Astrocyte (in vitro differentiated cells and primary cell): Measurements from ENCODE around the gene PEX5L. TPM values are rescaled to one million over a fixed set of nuclear protein-coding genes. Genes with fewer than 3 reads are reported as not detected.

Experiments used
- DNase-seq: peaks from one replicate; pipeline ENCODE4 v3.0.0-alpha.2; 2010; ENCODE audit warnings: low read depth
- FAIRE-seq: peaks from 2 replicates; lab custom pipeline; 2011; peaks lifted over from hg19 to GRCh38; lab: Jason Lieb, UNC
- H2AFZ ChIP-seq: 2 replicates; pipeline ENCODE4 v1.6.0; 2012; ENCODE audit warnings: low read depth, low read length, inconsistent platforms
- H3K27ac ChIP-seq: 2 replicates; pipeline ENCODE4 v1.5.1; 2011; ENCODE audit warnings: low read depth, low read length, inconsistent platforms
- H3K27me3 ChIP-seq: 2 replicates; pipeline ENCODE4 v1.6.0; 2011; ENCODE audit warnings: low read length, inconsistent platforms; ENCODE audit not compliant: insufficient read depth
- H3K36me3 ChIP-seq: 2 replicates; pipeline ENCODE4 v1.5.1; 2011; ENCODE audit warnings: low read length, inconsistent platforms; ENCODE audit not compliant: insufficient read depth
- H3K4me1 ChIP-seq: 2 replicates; pipeline ENCODE4 v1.5.1; 2011; ENCODE audit warnings: low read length, inconsistent platforms; ENCODE audit not compliant: insufficient read depth
- H3K4me2 ChIP-seq: 2 replicates; pipeline ENCODE4 v1.6.0; 2012; ENCODE audit warnings: low read length, inconsistent platforms
- H3K4me3 ChIP-seq: 2 replicates; pipeline ENCODE4 v1.5.1; 2011; ENCODE audit warnings: low read depth, mild to moderate bottlenecking, low read length, inconsistent platforms; ENCODE audit not compliant: insufficient read depth
- H3K79me2 ChIP-seq: 2 replicates; pipeline ENCODE4 v1.6.0; 2012; ENCODE audit warnings: mild to moderate bottlenecking, low read length, inconsistent platforms; ENCODE audit not compliant: insufficient read depth
- H3K9ac ChIP-seq: 2 replicates; pipeline ENCODE4 v1.6.0; 2012; ENCODE audit warnings: mild to moderate bottlenecking, low read length, inconsistent platforms
- H3K9me3 ChIP-seq: 2 replicates; pipeline ENCODE4 v1.5.1; 2012; ENCODE audit warnings: low read depth, mild to moderate bottlenecking, low read length, inconsistent platforms; ENCODE audit not compliant: insufficient read depth
- H4K20me1 ChIP-seq: 2 replicates; pipeline ENCODE4 v1.6.0; 2012; ENCODE audit warnings: low read length, inconsistent platforms; ENCODE audit not compliant: insufficient read depth
- H3K27ac Mint-ChIP-seq: one replicate; pipeline ENCODE4 v1.8.0; 2021; ENCODE audit warnings: mild to moderate bottlenecking, mixed read lengths; ENCODE audit not compliant: unreplicated experiment
- H3K27me3 Mint-ChIP-seq: one replicate; pipeline ENCODE4 v1.8.0; 2021; ENCODE audit warnings: low read depth, mixed read lengths; ENCODE audit not compliant: unreplicated experiment
- H3K36me3 Mint-ChIP-seq: one replicate; pipeline ENCODE4 v1.8.0; 2021; ENCODE audit warnings: low read depth, mixed read lengths; ENCODE audit not compliant: unreplicated experiment
- H3K4me1 Mint-ChIP-seq: one replicate; pipeline ENCODE4 v1.8.0; 2021; ENCODE audit warnings: low read depth, mixed read lengths; ENCODE audit not compliant: unreplicated experiment
- H3K4me3 Mint-ChIP-seq: one replicate; pipeline ENCODE4 v1.8.0; 2021; ENCODE audit warnings: mild to moderate bottlenecking, moderate library complexity, mixed read lengths; ENCODE audit not compliant: unreplicated experiment
- H3K9me3 Mint-ChIP-seq: one replicate; pipeline ENCODE4 v1.8.0; 2021; ENCODE audit warnings: mild to moderate bottlenecking, mixed read lengths; ENCODE audit not compliant: unreplicated experiment
- CTCF ChIP-seq: IDR thresholded peaks from 2 replicates; pipeline ENCODE4 v1.5.1; 2011; ENCODE audit warnings: low read depth, mild to moderate bottlenecking, inconsistent platforms, low read length, moderate library complexity; ENCODE audit not compliant: insufficient read depth
- EZH2 ChIP-seq: IDR thresholded peaks from 2 replicates; pipeline ENCODE4 v1.6.1; 2012; ENCODE audit warnings: mild to moderate bottlenecking, low read length, inconsistent platforms; ENCODE audit not compliant: insufficient read depth
- total RNA-seq: library from RNA; stranded (reverse); gene quantifications from 2 replicates; pipeline ENCODE4 v1.2.1, GENCODE V29; 2021

Gene PEX5L
- total RNA-seq, 1 donor from 2014 or later = 0.43 TPM

GRCh38 chr3:179801856-179802255, 234.9 kb downstream of the PEX5L start:
- Histone ChIP-seq H4K20me1 (no peaks in the 10 kb centered on the region), H3K4me2 (no peak overlapping the region), H3K27me3 (no peaks in the 10 kb centered on the region), H3K9ac (no peak overlapping the region), H3K4me3 (no peak overlapping the region), H3K4me1 (no peaks in the 10 kb centered on the region), H3K27ac (no peak overlapping the region), H3K36me3 (no peaks in the 10 kb centered on the region), H2AFZ (no peak overlapping the region), H3K79me2 (no peaks in the 10 kb centered on the region), H3K9me3 (no peaks in the 10 kb centered on the region)
- Mint-ChIP-seq H3K36me3 (no peaks in the 10 kb centered on the region), H3K27ac (peak overlapping the region; percentile 14), H3K4me1 (peaks cover 13% of the 10 kb centered on the region), H3K27me3 (no peaks in the 10 kb centered on the region), H3K4me3 (no peak overlapping the region), H3K9me3 (no peaks in the 10 kb centered on the region)
- no peak for FAIRE-seq
- TF ChIP-seq EZH2 (no peak), CTCF (no peak)
- DNase-seq = no peak

DNA sequence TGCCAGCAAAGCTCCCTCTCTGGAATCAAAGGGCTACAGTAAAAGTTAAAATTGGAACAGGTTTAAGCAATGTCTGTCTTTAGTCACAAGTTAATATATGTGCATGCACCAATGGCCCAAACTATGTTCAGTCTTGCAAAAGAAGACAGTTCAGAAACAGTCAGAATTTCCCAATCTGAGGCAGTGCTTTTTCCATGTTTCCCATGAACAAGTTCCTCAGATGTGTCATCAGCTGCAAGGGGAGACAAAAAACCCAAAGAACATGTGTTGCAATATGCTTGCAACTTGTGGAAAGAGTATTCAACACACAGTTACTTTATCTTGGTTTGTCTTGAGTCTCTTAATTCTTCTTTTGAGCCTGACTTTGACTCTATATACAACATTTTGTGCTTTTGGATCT, 235.5 kb downstream of the PEX5L start:
- H3K4me3 Mint-ChIP-seq = no peak overlapping the region
- H3K27me3 Mint-ChIP-seq = no peaks in the 10 kb centered on the region
- Histone ChIP-seq H3K9ac (no peak overlapping the region), H3K9me3 (no peaks in the 10 kb centered on the region), H3K27me3 (no peaks in the 10 kb centered on the region), H4K20me1 (no peaks in the 10 kb centered on the region), H3K79me2 (no peaks in the 10 kb centered on the region), H3K4me3 (no peak overlapping the region), H3K4me1 (no peaks in the 10 kb centered on the region), H3K4me2 (no peak overlapping the region), H3K27ac (no peak overlapping the region), H3K36me3 (no peaks in the 10 kb centered on the region), H2AFZ (no peak overlapping the region)
- DNase-seq = peak; percentile 59
- H3K9me3 Mint-ChIP-seq = no peaks in the 10 kb centered on the region
- peaks cover 14% of the 10 kb centered on the region for H3K4me1 Mint-ChIP-seq
- no peak overlapping the region for H3K27ac Mint-ChIP-seq
- no peak for FAIRE-seq
- TF ChIP-seq CTCF = no peak
- TF ChIP-seq EZH2 = no peak
- no peaks in the 10 kb centered on the region for H3K36me3 Mint-ChIP-seq

DNA sequence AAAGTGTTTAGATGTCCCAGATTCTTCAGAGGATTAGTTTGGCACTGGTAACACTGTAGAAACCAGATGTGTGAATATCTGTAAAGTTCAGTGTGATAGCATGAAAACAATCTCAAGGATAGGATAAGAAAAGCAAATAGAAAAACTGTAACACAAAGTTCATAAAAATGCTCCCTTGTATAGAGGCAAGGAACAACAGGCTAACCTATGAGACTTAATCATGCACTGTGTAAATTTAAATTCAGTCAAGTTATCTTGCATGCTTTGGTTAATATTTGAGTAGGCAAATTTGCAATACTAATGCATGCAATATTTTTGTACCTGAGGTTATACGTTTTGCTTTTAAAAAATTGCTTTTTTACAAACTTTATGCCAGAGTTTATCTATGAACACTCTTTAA, 239.5 kb downstream of the PEX5L start:
- H3K27ac ChIP-seq = no peak overlapping the region
- H3K4me2 ChIP-seq = no peak overlapping the region
- DNase-seq = no peak
- H2AFZ ChIP-seq = no peak overlapping the region
- H3K9ac ChIP-seq = no peak overlapping the region
- H3K4me3 Mint-ChIP-seq = no peak overlapping the region
- no peaks in the 10 kb centered on the region for H3K9me3 Mint-ChIP-seq
- no peaks in the 10 kb centered on the region for H3K27me3 Mint-ChIP-seq
- no peak overlapping the region for H3K4me3 ChIP-seq
- H3K4me1 ChIP-seq = no peaks in the 10 kb centered on the region
- no peaks in the 10 kb centered on the region for H4K20me1 ChIP-seq
- no peaks in the 10 kb centered on the region for H3K27me3 ChIP-seq
- H3K27ac Mint-ChIP-seq = no peak overlapping the region
- no peaks in the 10 kb centered on the region for H3K36me3 ChIP-seq
- TF ChIP-seq EZH2 (no peak), CTCF (no peak)
- H3K9me3 ChIP-seq = no peaks in the 10 kb centered on the region
- no peaks in the 10 kb centered on the region for H3K36me3 Mint-ChIP-seq
- peaks cover 16% of the 10 kb centered on the region for H3K4me1 Mint-ChIP-seq
- no peak for FAIRE-seq
- H3K79me2 ChIP-seq = no peaks in the 10 kb centered on the region
